Measurements from ENCODE around the gene GRXCR2. TPM values are rescaled to one million over a fixed set of nuclear protein-coding genes. Genes with fewer than 3 reads are reported as not detected.

The GRXCR2 gene
- polyA plus RNA-seq, 1 donor (not counting 4 experiments of a cell fraction or from before 2014, with no cell fraction given) = 0.03 TPM

GRCh38 chr5:145887976-145888574, 15.3 kb upstream of the GRXCR2 start:
- H3K9me1 ChIP-seq (ENCODE audit: control insufficient read depth, extremely low read depth, insufficient read depth, low read length) = no peaks in the 10 kb centered on the region
- H3K4me2 ChIP-seq (ENCODE audit: control insufficient read depth, extremely low read depth, insufficient read depth, low read depth, low read length) = no peak overlapping the region
- no peaks in the 10 kb centered on the region for H3K4me1 ChIP-seq (ENCODE audit: control insufficient read depth, extremely low read depth, insufficient read depth, low read length)
- TF ChIP-seq, protein P1, sequence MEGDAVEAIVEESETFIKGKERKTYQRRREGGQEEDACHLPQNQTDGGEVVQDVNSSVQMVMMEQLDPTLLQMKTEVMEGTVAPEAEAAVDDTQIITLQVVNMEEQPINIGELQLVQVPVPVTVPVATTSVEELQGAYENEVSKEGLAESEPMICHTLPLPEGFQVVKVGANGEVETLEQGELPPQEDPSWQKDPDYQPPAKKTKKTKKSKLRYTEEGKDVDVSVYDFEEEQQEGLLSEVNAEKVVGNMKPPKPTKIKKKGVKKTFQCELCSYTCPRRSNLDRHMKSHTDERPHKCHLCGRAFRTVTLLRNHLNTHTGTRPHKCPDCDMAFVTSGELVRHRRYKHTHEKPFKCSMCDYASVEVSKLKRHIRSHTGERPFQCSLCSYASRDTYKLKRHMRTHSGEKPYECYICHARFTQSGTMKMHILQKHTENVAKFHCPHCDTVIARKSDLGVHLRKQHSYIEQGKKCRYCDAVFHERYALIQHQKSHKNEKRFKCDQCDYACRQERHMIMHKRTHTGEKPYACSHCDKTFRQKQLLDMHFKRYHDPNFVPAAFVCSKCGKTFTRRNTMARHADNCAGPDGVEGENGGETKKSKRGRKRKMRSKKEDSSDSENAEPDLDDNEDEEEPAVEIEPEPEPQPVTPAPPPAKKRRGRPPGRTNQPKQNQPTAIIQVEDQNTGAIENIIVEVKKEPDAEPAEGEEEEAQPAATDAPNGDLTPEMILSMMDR (optimal IDR thresholded peaks at IDR 0.05 in 1 of 3, IDR thresholded peaks at IDR 0.05 in 1 of 3, conservative IDR thresholded peaks at IDR 0.05 in 1 of 3; ENCODE audit: extremely low read depth in 1 of 3, insufficient read depth in 2 of 3, low read length in 3 of 3) = peak; percentile 79 to 95 (median 89)
- TF ChIP-seq EZH2 (IDR thresholded peaks at IDR 0.05; ENCODE audit: low read length) = no peak
- H3K4me3 ChIP-seq (ENCODE audit: control insufficient read depth in 2 of 3, extremely low read depth in 1 of 3, insufficient read depth in 2 of 3, low read depth in 1 of 3, low read length in 3 of 3) = no peak overlapping the region
- no peak overlapping the region for H3K9ac ChIP-seq (ENCODE audit: control insufficient read depth, extremely low read depth, insufficient read depth, low read length)
- no peaks in the 10 kb centered on the region for H3K36me3 ChIP-seq (ENCODE audit: control insufficient read depth in 2 of 2, extremely low read depth in 1 of 2, insufficient read depth in 2 of 2, low read length in 2 of 2)
- H3K27me3 ChIP-seq (ENCODE audit: control insufficient read depth, extremely low read depth, insufficient read depth, low read length) = no peaks in the 10 kb centered on the region
- H2AFZ ChIP-seq (ENCODE audit: control insufficient read depth, low read length) = no peak overlapping the region
- H3K27ac ChIP-seq (ENCODE audit: control insufficient read depth, insufficient read depth, low read length) = no peak overlapping the region
- no peaks in the 10 kb centered on the region for H4K20me1 ChIP-seq (ENCODE audit: control insufficient read depth, extremely low read depth, insufficient read depth, low read length)
- dilution Hi-C loops (cut with MboI; ENCODE audit: extremely low pct_ligation_motif_present, low sequenced_read_pairs) = no loop called here
- H3K79me2 ChIP-seq (ENCODE audit: control insufficient read depth, insufficient read depth, low read length) = no peaks in the 10 kb centered on the region
- peak; percentile 9 for DNase-seq (ENCODE audit: low read depth, low spot score)
- no peaks in the 10 kb centered on the region for H3K9me3 ChIP-seq (ENCODE audit: control insufficient read depth, low read depth, low read length)
- peak; percentile 97 for FAIRE-seq

DNA sequence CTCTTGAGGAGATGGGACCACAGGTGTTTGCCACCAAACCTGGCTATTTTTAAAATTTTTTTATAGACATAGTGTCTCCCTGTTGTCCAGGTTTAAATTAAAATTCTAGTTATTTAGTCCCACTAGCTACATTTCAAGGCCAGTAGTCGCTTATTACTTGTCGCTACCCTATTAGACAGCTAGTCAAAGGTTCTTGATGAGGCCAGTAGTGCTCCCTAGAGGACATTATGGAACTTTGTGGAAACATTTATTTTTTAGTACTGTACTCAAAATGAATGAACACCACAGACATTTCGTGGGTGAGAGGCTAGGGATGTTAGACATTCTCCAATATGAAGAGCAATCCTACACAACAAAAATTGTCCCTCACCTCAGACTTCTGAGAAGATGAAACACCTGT, 14.4 kb upstream of the GRXCR2 start:
- Histone ChIP-seq H3K36me3 (ENCODE audit: control insufficient read depth in 2 of 2, extremely low read depth in 1 of 2, insufficient read depth in 2 of 2, low read length in 2 of 2) (no peaks in the 10 kb centered on the region), H3K4me3 (ENCODE audit: control insufficient read depth in 2 of 3, extremely low read depth in 1 of 3, insufficient read depth in 2 of 3, low read depth in 1 of 3, low read length in 3 of 3) (no peak overlapping the region), H3K4me1 (ENCODE audit: control insufficient read depth, extremely low read depth, insufficient read depth, low read length) (no peaks in the 10 kb centered on the region), H3K9me3 (ENCODE audit: control insufficient read depth, low read depth, low read length) (no peaks in the 10 kb centered on the region), H3K27me3 (ENCODE audit: control insufficient read depth, extremely low read depth, insufficient read depth, low read length) (no peaks in the 10 kb centered on the region), H2AFZ (ENCODE audit: control insufficient read depth, low read length) (no peak overlapping the region), H3K9ac (ENCODE audit: control insufficient read depth, extremely low read depth, insufficient read depth, low read length) (no peak overlapping the region), H3K4me2 (ENCODE audit: control insufficient read depth, extremely low read depth, insufficient read depth, low read depth, low read length) (no peak overlapping the region), H3K27ac (ENCODE audit: control insufficient read depth, insufficient read depth, low read length) (no peak overlapping the region), H3K79me2 (ENCODE audit: control insufficient read depth, insufficient read depth, low read length) (no peaks in the 10 kb centered on the region), H4K20me1 (ENCODE audit: control insufficient read depth, extremely low read depth, insufficient read depth, low read length) (no peaks in the 10 kb centered on the region), H3K9me1 (ENCODE audit: control insufficient read depth, extremely low read depth, insufficient read depth, low read length) (no peaks in the 10 kb centered on the region)
- dilution Hi-C loops (cut with MboI; ENCODE audit: extremely low pct_ligation_motif_present, low sequenced_read_pairs) = no loop called here
- TF ChIP-seq, protein P1 (optimal IDR thresholded peaks at IDR 0.05 in 1 of 3, IDR thresholded peaks at IDR 0.05 in 1 of 3, conservative IDR thresholded peaks at IDR 0.05 in 1 of 3; ENCODE audit: extremely low read depth in 1 of 3, insufficient read depth in 2 of 3, low read length in 3 of 3) = no peak
- no peak for TF ChIP-seq EZH2 (IDR thresholded peaks at IDR 0.05; ENCODE audit: low read length)
- no peak for DNase-seq (ENCODE audit: low read depth, low spot score)
- no peak for FAIRE-seq
